CD14-positive monocyte (primary cell): ENCODE measurements around the gene SULT1A2. TPM values are rescaled to one million over a fixed set of nuclear protein-coding genes. Genes with fewer than 3 reads are reported as not detected.

ENCODE experiments used
- DNase-seq, 3 donors: peaks; one replicate each; pipeline ENCODE4 v3.0.0-alpha.2; 2011 to 2022
- H2AFZ ChIP-seq: 2 replicates; pipeline ENCODE4 v1.6.0; 2012; ENCODE audit warnings: mild to moderate bottlenecking, low read depth, low read length, inconsistent platforms; ENCODE audit not compliant: insufficient read depth, poor library complexity, severe bottlenecking
- H3K27ac ChIP-seq, 2 donors: 1 replicate in 1 of 2; 2 replicates in 1 of 2; pipeline ENCODE4 v1.5.1; 2012 to 2013; ENCODE audit warnings: low read length in 2 of 2, control low read depth in 1 of 2, inconsistent platforms in 1 of 2, low read depth in 1 of 2, mild to moderate bottlenecking in 1 of 2
- H3K27me3 ChIP-seq, 2 donors: one replicate each; pipeline versions ENCODE4 v1.6.0 to v1.6.1; 2011 to 2013; ENCODE audit warnings: low read length in 2 of 2; ENCODE audit not compliant: control insufficient read depth in 2 of 2, insufficient read depth in 2 of 2
- H3K36me3 ChIP-seq, 2 donors: replicated peaks in 1 of 2; 1 replicate in 1 of 2; 2 replicates in 1 of 2; pipeline versions ENCODE4 v1.5.1 to v1.6.1; 2012 to 2013; ENCODE audit warnings: low read length in 2 of 2, control low read depth in 1 of 2, inconsistent platforms in 1 of 2, mild to moderate bottlenecking in 1 of 2; ENCODE audit not compliant: insufficient read depth in 2 of 2, control insufficient read depth in 1 of 2
- H3K4me1 ChIP-seq, 2 donors: 1 replicate in 1 of 2; 2 replicates in 1 of 2; pipeline versions ENCODE4 v1.5.1 to v1.6.1; 2012 to 2013; ENCODE audit warnings: low read length in 2 of 2, control low read depth in 1 of 2, inconsistent platforms in 1 of 2, mild to moderate bottlenecking in 1 of 2, moderate library complexity in 1 of 2; ENCODE audit not compliant: insufficient read depth in 2 of 2, control insufficient read depth in 1 of 2
- H3K4me2 ChIP-seq: replicated peaks from 2 replicates; pipeline ENCODE3; 2012; ENCODE audit warnings: low read length, moderate library complexity, mild to moderate bottlenecking; ENCODE audit not compliant: poor library complexity, severe bottlenecking; ENCODE audit errors: extremely low read depth
- H3K4me3 ChIP-seq, 3 experiments: fragments of 200-600 bp in 1 of 3; sonication (generic) in 1 of 3; replicated peaks in 1 of 3; 1 replicate in 2 of 3; 2 replicates in 1 of 3; pipeline ENCODE4 v1.5.1; 2011 to 2013; ENCODE audit warnings: low read length in 3 of 3, mild to moderate bottlenecking in 3 of 3, control low read depth in 2 of 3, low read depth in 2 of 3, inconsistent platforms in 1 of 3, moderate library complexity in 1 of 3
- H3K79me2 ChIP-seq: 2 replicates; pipeline ENCODE4 v1.6.0; 2012; ENCODE audit warnings: mild to moderate bottlenecking, control low read depth, inconsistent platforms, low read length, moderate library complexity; ENCODE audit not compliant: insufficient read depth
- H3K9ac ChIP-seq: 2 replicates; pipeline ENCODE4 v1.6.0; 2017; ENCODE audit warnings: low read length, mild to moderate bottlenecking; ENCODE audit not compliant: insufficient read depth, poor library complexity, severe bottlenecking
- H3K9me3 ChIP-seq, 2 donors: replicated peaks in 1 of 2; 1 replicate in 1 of 2; 2 replicates in 1 of 2; pipeline versions ENCODE4 v1.5.1 to v1.6.1; 2012 to 2013; ENCODE audit warnings: low read length in 2 of 2, control low read depth in 1 of 2; ENCODE audit not compliant: control insufficient read depth in 1 of 2, insufficient read depth in 1 of 2
- H4K20me1 ChIP-seq: 2 replicates; pipeline ENCODE4 v1.6.0; 2012; ENCODE audit warnings: mild to moderate bottlenecking, low read length, control low read depth, moderate library complexity; ENCODE audit not compliant: insufficient read depth
- H3K27ac Mint-ChIP-seq, 7 donors: one replicate each; pipeline ENCODE4 v1.8.0; 2020; ENCODE audit warnings: mild to moderate bottlenecking in 7 of 7, mixed read lengths in 7 of 7, moderate library complexity in 6 of 7, inconsistent platforms in 2 of 7
- H3K27me3 Mint-ChIP-seq, 3 donors: one replicate each; pipeline ENCODE4 v1.8.0; 2021 to 2022; ENCODE audit warnings: low read depth in 3 of 3, mild to moderate bottlenecking in 3 of 3, mixed read lengths in 3 of 3, moderate library complexity in 3 of 3, inconsistent platforms in 1 of 3
- H3K36me3 Mint-ChIP-seq, 2 donors: one replicate each; pipeline ENCODE4 v1.8.0; 2020; ENCODE audit warnings: mixed read lengths in 2 of 2, inconsistent platforms in 1 of 2, mild to moderate bottlenecking in 1 of 2
- H3K4me1 Mint-ChIP-seq: one replicate; pipeline ENCODE4 v1.8.0; 2020; ENCODE audit warnings: mild to moderate bottlenecking, mixed read lengths
- H3K4me3 Mint-ChIP-seq, 2 donors: one replicate each; pipeline ENCODE4 v1.8.0; 2020; ENCODE audit warnings: mild to moderate bottlenecking in 2 of 2, mixed read lengths in 2 of 2, moderate library complexity in 1 of 2
- H3K9me3 Mint-ChIP-seq, 7 donors: one replicate each; pipeline ENCODE4 v1.8.0; 2020 to 2022; ENCODE audit warnings: mixed read lengths in 7 of 7, mild to moderate bottlenecking in 6 of 7, moderate library complexity in 6 of 7, inconsistent platforms in 2 of 7
- WGBS: methylation state at CpG from one replicate; pipeline ENCODE4 v1.1.5; 2013; ENCODE audit warnings: missing lambda C conversion rate; ENCODE audit not compliant: insufficient coverage; 5-methylcytosine and 5-hydroxymethylcytosine counted together
- intact Hi-C, 2 donors: fragments of 100-400 bp; cut with micrococcal nuclease; formaldehyde crosslinking; loops; one replicate each; pipeline versions ENCODE4 v1.15.0 to v1.15.1; 2023
- polyA plus RNA-seq, 3 donors: library from polyadenylated mRNA; depleted of rRNA in 1 of 3; unstranded in 2 of 3; stranded (reverse) in 1 of 3; fragments of 300-500 nt in 2 of 3; fragments of >200 nt in 1 of 3; fragmentation: Illumina TruSeq in 2 of 3; gene quantifications; 1 replicate in 2 of 3; 2 replicates in 1 of 3; pipeline ENCODE4 v1.2.3, GENCODE V29; 2012 to 2021
- TF ChIP-seq, protein P1 (sequence below): fragments of 200-600 bp; IDR thresholded peaks from one replicate; pipeline ENCODE4 v1.8.0; 2022; ENCODE audit warnings: antibody characterized with exemption, mild to moderate bottlenecking

The SULT1A2 gene
- polyA plus RNA-seq, 3 donors = 1.1 to 4.6 TPM; not detected in 1

DNA sequence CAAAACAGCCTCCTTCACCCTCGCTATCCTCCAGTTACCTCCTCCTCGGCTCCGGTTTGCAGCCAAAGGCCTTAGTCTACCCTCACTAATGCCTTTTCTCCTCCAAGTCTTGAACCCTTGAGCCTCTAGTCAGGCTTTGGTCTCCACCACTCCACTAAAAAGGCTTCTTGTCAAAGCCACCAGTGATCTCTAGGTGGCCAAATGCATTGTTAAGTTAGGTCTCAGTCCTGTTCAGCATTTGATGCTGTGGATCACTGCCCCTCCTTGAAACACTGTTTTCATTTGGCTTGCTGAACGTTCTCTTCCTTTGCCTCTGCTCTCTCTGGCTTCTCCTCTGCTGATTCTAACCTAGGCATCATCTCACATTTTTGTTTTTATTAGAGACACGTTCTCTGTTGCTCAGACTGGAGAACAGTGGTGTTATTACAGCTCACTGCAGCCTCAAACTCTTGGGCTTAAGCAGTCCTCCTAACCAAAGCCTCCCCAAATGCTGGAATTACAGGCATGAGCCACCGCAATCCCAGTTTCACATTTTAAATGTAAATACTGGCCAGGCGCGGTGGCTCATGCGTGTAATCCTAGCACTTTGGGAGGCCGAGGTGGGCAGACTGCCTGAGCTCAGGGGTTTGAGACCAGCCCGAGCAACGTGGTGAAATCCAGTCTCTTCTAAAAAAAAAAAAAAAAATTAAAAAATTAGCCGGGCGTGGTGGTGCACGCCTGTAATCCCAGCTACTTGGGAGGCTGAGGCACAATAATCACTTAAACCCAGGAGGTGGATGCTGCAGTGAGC is 42.0 kb downstream of the SULT1A2 start:
- H3K27ac ChIP-seq = peak overlapping the region; percentile 11 to 95
- peaks cover 12 to 25% of the 10 kb centered on the region in 2 donors for H3K4me1 ChIP-seq
- H4K20me1 ChIP-seq = peaks cover 5% of the 10 kb centered on the region
- peaks cover 0 to 1% (median 1%) of the 10 kb centered on the region in 3 donors for H3K27me3 Mint-ChIP-seq
- 90% methylated on average over 9 of the region's 15 CpGs for WGBS
- H3K27ac Mint-ChIP-seq = peak overlapping the region in 6 of 7 donors; percentile 17 to 87 (median 77)
- peaks cover 43% of the 10 kb centered on the region for H3K79me2 ChIP-seq
- H3K9me3 Mint-ChIP-seq = peaks cover 0 to 2% (median 0%) of the 10 kb centered on the region in 7 donors
- no peaks in the 10 kb centered on the region for H3K27me3 ChIP-seq
- H3K4me3 ChIP-seq = peak overlapping the region; percentile 28 to 84 (median 71)
- peak overlapping the region; percentile 36 for H3K9ac ChIP-seq
- no peaks in the 10 kb centered on the region for H3K9me3 ChIP-seq
- TF ChIP-seq, protein P1, sequence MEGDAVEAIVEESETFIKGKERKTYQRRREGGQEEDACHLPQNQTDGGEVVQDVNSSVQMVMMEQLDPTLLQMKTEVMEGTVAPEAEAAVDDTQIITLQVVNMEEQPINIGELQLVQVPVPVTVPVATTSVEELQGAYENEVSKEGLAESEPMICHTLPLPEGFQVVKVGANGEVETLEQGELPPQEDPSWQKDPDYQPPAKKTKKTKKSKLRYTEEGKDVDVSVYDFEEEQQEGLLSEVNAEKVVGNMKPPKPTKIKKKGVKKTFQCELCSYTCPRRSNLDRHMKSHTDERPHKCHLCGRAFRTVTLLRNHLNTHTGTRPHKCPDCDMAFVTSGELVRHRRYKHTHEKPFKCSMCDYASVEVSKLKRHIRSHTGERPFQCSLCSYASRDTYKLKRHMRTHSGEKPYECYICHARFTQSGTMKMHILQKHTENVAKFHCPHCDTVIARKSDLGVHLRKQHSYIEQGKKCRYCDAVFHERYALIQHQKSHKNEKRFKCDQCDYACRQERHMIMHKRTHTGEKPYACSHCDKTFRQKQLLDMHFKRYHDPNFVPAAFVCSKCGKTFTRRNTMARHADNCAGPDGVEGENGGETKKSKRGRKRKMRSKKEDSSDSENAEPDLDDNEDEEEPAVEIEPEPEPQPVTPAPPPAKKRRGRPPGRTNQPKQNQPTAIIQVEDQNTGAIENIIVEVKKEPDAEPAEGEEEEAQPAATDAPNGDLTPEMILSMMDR = no peak
- peak overlapping the region; percentile 67 to 90 for H3K4me3 Mint-ChIP-seq
- H3K4me1 Mint-ChIP-seq = peaks cover 24% of the 10 kb centered on the region
- H3K4me2 ChIP-seq = peak overlapping the region; percentile 82
- DNase-seq = no peak
- peaks cover 15 to 34% of the 10 kb centered on the region in 2 donors for H3K36me3 ChIP-seq
- intact Hi-C loops = loop anchor here (5.0 to 10.0 kb wide), 3 partner anchors 63 to 370 kb away; partner anchors contain the start of genes APOBR (in 1 of the 2), CLN3 (in 1 of the 2), RABEP2 (in 1 of the 2) and TUFM (in 1 of the 2)
- peak overlapping the region; percentile 63 for H2AFZ ChIP-seq
- peaks cover 16 to 29% of the 10 kb centered on the region in 2 donors for H3K36me3 Mint-ChIP-seq

DNA sequence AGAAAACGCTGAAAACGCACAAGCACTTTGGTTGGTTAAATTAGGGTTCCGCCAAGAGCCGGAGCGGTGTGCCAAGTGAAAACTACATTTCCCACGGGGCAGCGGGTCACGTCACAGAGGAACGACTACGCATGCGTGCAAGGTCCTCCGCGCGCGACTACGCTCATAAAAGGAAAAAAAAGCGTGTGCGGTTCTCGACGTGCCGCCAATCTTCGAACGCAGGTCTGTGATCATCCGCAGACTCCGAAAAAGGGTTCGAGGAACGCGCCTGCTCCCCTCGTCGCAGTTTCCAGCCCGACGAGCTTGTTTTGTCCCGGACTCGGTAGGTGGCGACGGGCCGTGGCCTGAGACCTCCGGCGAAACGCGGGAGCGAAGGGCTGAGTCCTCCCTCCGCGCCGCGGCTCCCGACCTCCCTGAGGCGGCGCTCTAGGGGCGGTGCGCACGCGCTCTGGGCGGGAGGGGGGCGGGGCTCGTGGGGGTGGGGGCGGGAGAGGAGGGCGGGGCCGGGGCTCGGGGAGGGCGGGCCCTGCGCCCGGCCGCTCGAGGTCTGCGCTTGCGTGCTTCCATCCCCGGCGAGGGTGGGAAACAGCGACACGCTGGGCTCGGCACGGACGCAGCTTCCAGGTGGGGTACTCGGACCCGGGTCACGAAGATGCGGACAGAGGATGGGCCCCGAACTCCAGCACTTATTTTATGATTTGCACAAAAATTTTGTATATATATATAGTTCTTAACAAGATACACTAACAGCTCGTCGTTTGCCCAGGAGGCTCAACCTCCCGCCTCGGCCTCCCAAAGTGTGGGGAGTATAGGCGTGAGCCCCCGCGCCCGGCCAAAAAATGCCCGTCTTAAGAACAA is 42.8 kb downstream of the SULT1A2 start, which contains the start of gene SGF29:
TSS of gene SGF29 (plus strand) at position 145 of the 858 bp plus-strand sequence. CDS start 27,150 bp downstream, outside the sequence.
- H3K4me2 ChIP-seq = peak within 1 kb of the TSS; percentile 82

More for the DNA sequence above, 42.8 kb downstream of the SULT1A2 start, which contains the start of gene SGF29:
- WGBS = 6% methylated on average over 45 of the region's 88 CpGs
- H3K4me3 ChIP-seq = peak within 1 kb of the TSS; percentile 56 to 84 (median 71)
- peaks cover 5% of the 10 kb centered on the region for H4K20me1 ChIP-seq
- intact Hi-C loops = loop anchor here (5.0 to 10.0 kb wide), 3 partner anchors 62 to 371 kb away; partner anchors contain the start of genes APOBR (in 1 of the 2), CLN3 (in 1 of the 2), RABEP2 (in 1 of the 2) and TUFM (in 1 of the 2)
- peak within 1 kb of the TSS; percentile 95 to 99 for H3K27ac ChIP-seq
- peak within 1 kb of the TSS; percentile 77 for H2AFZ ChIP-seq
- TF ChIP-seq, protein P1 = peak; percentile 12
- peaks cover 37% of the 10 kb centered on the region for H3K79me2 ChIP-seq
- no peaks in the 10 kb centered on the region for H3K27me3 ChIP-seq
- H3K27ac Mint-ChIP-seq = peak within 1 kb of the TSS; percentile 95 to 99 (median 98)
- H3K4me1 Mint-ChIP-seq = peaks cover 28% of the 10 kb centered on the region
- peaks cover 0 to 1% (median 1%) of the 10 kb centered on the region in 3 donors for H3K27me3 Mint-ChIP-seq
- peaks cover 16 to 31% of the 10 kb centered on the region in 2 donors for H3K4me1 ChIP-seq
- H3K36me3 ChIP-seq = peaks cover 12 to 25% of the 10 kb centered on the region in 2 donors
- DNase-seq = peak; percentile 91 to 92 (median 92)
- peaks cover 0 to 2% (median 0%) of the 10 kb centered on the region in 7 donors for H3K9me3 Mint-ChIP-seq
- H3K9me3 ChIP-seq = no peaks in the 10 kb centered on the region
- H3K4me3 Mint-ChIP-seq = peak within 1 kb of the TSS; percentile 87 to 90
- peaks cover 15 to 22% of the 10 kb centered on the region in 2 donors for H3K36me3 Mint-ChIP-seq
- H3K9ac ChIP-seq = peak within 1 kb of the TSS; percentile 79
